Neuron (in vitro differentiated cells): Measurements from ENCODE around the gene JAK3.
"Not testable (repeated sequence)": the region's sequence is repeated elsewhere in the genome, so short reads cannot be mapped to it uniquely, and the experiment has no call there.

ENCODE experiments used
- H2AFZ ChIP-seq: one replicate; pipeline ENCODE4 v1.6.1; 2013; ENCODE audit warnings: low read depth, mild to moderate bottlenecking, inconsistent platforms, low read length, moderate library complexity
- H3K27me3 ChIP-seq: one replicate; pipeline ENCODE4 v1.6.1; 2013; ENCODE audit warnings: low read length; ENCODE audit not compliant: insufficient read depth
- H3K36me3 ChIP-seq: one replicate; pipeline ENCODE4 v1.6.1; 2013; ENCODE audit warnings: low read length; ENCODE audit not compliant: insufficient read depth
- H3K4me1 ChIP-seq: one replicate; pipeline ENCODE4 v1.6.1; 2013; ENCODE audit warnings: low read length; ENCODE audit not compliant: insufficient read depth
- H3K4me3 ChIP-seq: 2 replicates; pipeline ENCODE4 v1.5.1; 2013; ENCODE audit warnings: mild to moderate bottlenecking, low read length, moderate library complexity
- H3K9me3 ChIP-seq: one replicate; pipeline ENCODE4 v1.6.1; 2013; ENCODE audit warnings: low read length

JAK3 gene

GRCh38 chr19:17797424-17798201, 50.2 kb downstream of the JAK3 start:
- H3K4me1 ChIP-seq: no peaks in the 10 kb centered on the region
- H3K36me3 ChIP-seq: no peaks in the 10 kb centered on the region
- H3K4me3 ChIP-seq: no peak overlapping the region
- H3K9me3 ChIP-seq: no peaks in the 10 kb centered on the region
- H3K27me3 ChIP-seq: peaks cover 51% of the 10 kb centered on the region
- H2AFZ ChIP-seq: no peak overlapping the region

- Histone ChIP-seq H3K27me3 (peaks cover 48% of the 10 kb centered on the region), H2AFZ (no peak overlapping the region), H3K4me1 (no peaks in the 10 kb centered on the region), H3K36me3 (no peaks in the 10 kb centered on the region), H3K4me3 (no peak overlapping the region), H3K9me3 (no peaks in the 10 kb centered on the region)
These were observed 50.9 kb downstream of the JAK3 start for GRCh38 chr19:17796838-17797423.

- no peaks in the 10 kb centered on the region for H3K36me3 ChIP-seq
- H2AFZ ChIP-seq: no peak overlapping the region
- no peaks in the 10 kb centered on the region for H3K9me3 ChIP-seq
- H3K4me3 ChIP-seq: no peak overlapping the region
- H3K4me1 ChIP-seq: peaks cover 6% of the 10 kb centered on the region
- H3K27me3 ChIP-seq: peaks cover 48% of the 10 kb centered on the region
These were observed 51.6 kb downstream of the JAK3 start for GRCh38 chr19:17796013-17796837.

- H3K27me3 ChIP-seq: peaks cover 48% of the 10 kb centered on the region
- no peaks in the 10 kb centered on the region for H3K36me3 ChIP-seq
- H3K9me3 ChIP-seq: no peaks in the 10 kb centered on the region
- H2AFZ ChIP-seq: no peak overlapping the region
- H3K4me1 ChIP-seq: peaks cover 7% of the 10 kb centered on the region
- no peak overlapping the region for H3K4me3 ChIP-seq
These were observed 52.3 kb downstream of the JAK3 start for GRCh38 chr19:17795495-17795856.

GRCh38 chr19:17794731-17795494, 52.9 kb downstream of the JAK3 start, which contains the start of gene B3GNT3:
B3GNT3 (plus strand) TSS chr19:17795138; CDS start chr19:17807808, 12,670 bp downstream.
- H3K36me3 ChIP-seq: no peaks in the 10 kb centered on the region

GRCh38 chr19:17794412-17794730, 53.4 kb downstream of the JAK3 start:
- peaks cover 48% of the 10 kb centered on the region for H3K27me3 ChIP-seq
- no peak overlapping the region for H2AFZ ChIP-seq
- no peaks in the 10 kb centered on the region for H3K9me3 ChIP-seq
- H3K4me3 ChIP-seq: no peak overlapping the region
- H3K4me1 ChIP-seq: peaks cover 7% of the 10 kb centered on the region
- no peaks in the 10 kb centered on the region for H3K36me3 ChIP-seq

More at GRCh38 chr19:17794731-17795494, 52.9 kb downstream of the JAK3 start, which contains the start of gene B3GNT3:
- peaks cover 7% of the 10 kb centered on the region for H3K4me1 ChIP-seq
- no peak within 1 kb of the TSS for H2AFZ ChIP-seq
- peaks cover 48% of the 10 kb centered on the region for H3K27me3 ChIP-seq
- no peaks in the 10 kb centered on the region for H3K9me3 ChIP-seq
- H3K4me3 ChIP-seq: no peak within 1 kb of the TSS

- H3K27me3 ChIP-seq: peaks cover 20% of the 10 kb centered on the region
- H3K4me3 ChIP-seq: no peak overlapping the region
- H3K9me3 ChIP-seq: no peaks in the 10 kb centered on the region
- H3K36me3 ChIP-seq: no peaks in the 10 kb centered on the region
- H2AFZ ChIP-seq: no peak overlapping the region
- H3K4me1 ChIP-seq: peaks cover 7% of the 10 kb centered on the region
These were observed 57.6 kb downstream of the JAK3 start for GRCh38 chr19:17790059-17790780.

- H3K9me3 ChIP-seq: no peaks in the 10 kb centered on the region
- H2AFZ ChIP-seq: no peak overlapping the region
- peaks cover 4% of the 10 kb centered on the region for H3K27me3 ChIP-seq
- no peak overlapping the region for H3K4me3 ChIP-seq
- peaks cover 7% of the 10 kb centered on the region for H3K4me1 ChIP-seq
- H3K36me3 ChIP-seq: no peaks in the 10 kb centered on the region
These were observed 59.1 kb downstream of the JAK3 start for GRCh38 chr19:17788632-17789031.

- Histone ChIP-seq H3K4me3 (no peak overlapping the region), H3K4me1 (peaks cover 7% of the 10 kb centered on the region), H2AFZ (no peak overlapping the region), H3K9me3 (no peaks in the 10 kb centered on the region), H3K36me3 (no peaks in the 10 kb centered on the region), H3K27me3 (no peaks in the 10 kb centered on the region)
These were observed 60.4 kb downstream of the JAK3 start for GRCh38 chr19:17787274-17787913.

GRCh38 chr19:17784201-17785008, 63.4 kb downstream of the JAK3 start:
- H3K4me3 ChIP-seq: no peak overlapping the region
- no peaks in the 10 kb centered on the region for H3K36me3 ChIP-seq
- H3K9me3 ChIP-seq: no peaks in the 10 kb centered on the region
- H2AFZ ChIP-seq: no peak overlapping the region
- H3K4me1 ChIP-seq: no peaks in the 10 kb centered on the region
- H3K27me3 ChIP-seq: no peaks in the 10 kb centered on the region

- H3K4me1 ChIP-seq, H3K36me3 ChIP-seq, H2AFZ ChIP-seq, H3K27me3 ChIP-seq, H3K4me3 ChIP-seq, H3K9me3 ChIP-seq: not testable (repeated sequence)
These were observed 64.1 kb downstream of the JAK3 start for GRCh38 chr19:17783721-17784120.
